HEK293 (cell line): ENCODE data around the gene GTPBP4.
"Not testable (repeated sequence)": the region's sequence is repeated elsewhere in the genome, so short reads cannot be mapped to it uniquely, and the experiment has no call there.

ENCODE experiments used
- CTCF ChIA-PET: fragments of 350-600 bp; formaldehyde crosslinking; extraction: SDS; loops from one replicate; lab custom pipeline; 2021; ENCODE audit warnings: antibody characterized with exemption; lab: Yijun Ruan, JAX
- POLR2A ChIA-PET: fragments of 300-600 bp; formaldehyde crosslinking; extraction: SDS; loops from one replicate; lab custom pipeline; 2020; ENCODE audit warnings: antibody characterized with exemption, inconsistent platforms; lab: Yijun Ruan, JAX
- H3K27ac ChIP-seq: fragments of 200-500 bp; sonication (Bioruptor generic); 2 replicates; pipeline ENCODE4 v1.5.1; 2014; ENCODE audit warnings: low read depth, low read length, control low read depth, inconsistent platforms; ENCODE audit errors: extremely low read depth
- H3K36me3 ChIP-seq, 2 experiments: fragments of 200-500 bp in 1 of 2; sonication (Bioruptor generic) in 1 of 2; 1 replicate in 1 of 2; 2 replicates in 1 of 2; pipeline ENCODE4 v1.5.1; 2014 to 2017; ENCODE audit warnings: inconsistent platforms in 2 of 2, low read length in 2 of 2; ENCODE audit not compliant: control insufficient read depth in 2 of 2, insufficient read depth in 1 of 2
- H3K4me1 ChIP-seq: fragments of 200-500 bp; sonication (Bioruptor generic); 2 replicates; pipeline ENCODE4 v1.5.1; 2014; ENCODE audit warnings: mild to moderate bottlenecking, low read length, inconsistent platforms; ENCODE audit not compliant: control insufficient read depth, insufficient read depth
- H3K4me3 ChIP-seq: 2 replicates; pipeline ENCODE4 v1.5.1; 2011; ENCODE audit warnings: low read depth, mild to moderate bottlenecking, control low read depth, low read length, moderate library complexity
- H3K9me3 ChIP-seq: fragments of 200-500 bp; sonication (Bioruptor generic); 2 replicates; pipeline ENCODE4 v1.5.1; 2014; ENCODE audit warnings: low read depth, low read length, inconsistent platforms; ENCODE audit not compliant: control insufficient read depth, insufficient read depth
- GLIS1 ChIP-seq: fragments of 450-650 bp; formaldehyde crosslinking; IDR thresholded peaks from 2 replicates; pipeline ENCODE4 v1.5.1; 2016; ENCODE audit warnings: missing biosample characterization, missing genetic modification characterization
- KLF10 ChIP-seq: fragments of 450-650 bp; IDR thresholded peaks from 2 replicates; pipeline ENCODE4 v1.5.1; 2018; ENCODE audit warnings: missing biosample characterization, mild to moderate bottlenecking, missing genetic modification characterization
- KLF16 ChIP-seq: fragments of 450-650 bp; formaldehyde crosslinking; IDR thresholded peaks from 2 replicates; pipeline ENCODE4 v1.5.1; 2017; ENCODE audit warnings: missing biosample characterization, missing genetic modification characterization
- REPIN1 ChIP-seq: fragments of 450-650 bp; formaldehyde crosslinking; IDR thresholded peaks from 2 replicates; pipeline ENCODE4 v1.5.1; 2017; ENCODE audit warnings: missing biosample characterization, missing genetic modification characterization, low read depth
- SP7 ChIP-seq: fragments of 450-650 bp; formaldehyde crosslinking; IDR thresholded peaks from 2 replicates; pipeline ENCODE4 v1.5.1; 2016; ENCODE audit warnings: missing biosample characterization, missing genetic modification characterization
- ZEB2 ChIP-seq: fragments of 450-650 bp; formaldehyde crosslinking; IDR thresholded peaks from 2 replicates; pipeline ENCODE4 v1.5.1; 2016; ENCODE audit warnings: missing biosample characterization, missing genetic modification characterization
- ZIC2 ChIP-seq: fragments of 450-650 bp; formaldehyde crosslinking; IDR thresholded peaks from 2 replicates; pipeline ENCODE4 v1.5.1; 2016; ENCODE audit warnings: missing biosample characterization, missing genetic modification characterization
- ZNF16 ChIP-seq: fragments of 450-650 bp; formaldehyde crosslinking; IDR thresholded peaks from 2 replicates; pipeline ENCODE4 v1.5.1; 2016; ENCODE audit warnings: low read depth, missing biosample characterization, missing genetic modification characterization
- ZNF174 ChIP-seq: fragments of 450-650 bp; formaldehyde crosslinking; IDR thresholded peaks from 2 replicates; pipeline ENCODE4 v1.5.0; 2017; ENCODE audit warnings: missing biosample characterization, mild to moderate bottlenecking, missing genetic modification characterization
- ZNF175 ChIP-seq: fragments of 450-650 bp; formaldehyde crosslinking; IDR thresholded peaks from 2 replicates; pipeline ENCODE4 v1.5.1; 2016; ENCODE audit warnings: missing biosample characterization, missing genetic modification characterization
- ZNF274 ChIP-seq, 2 experiments: fragments of 200-500 bp in 1 of 2; fragments of 450-650 bp in 1 of 2; sonication (Bioruptor generic) in 1 of 2; formaldehyde crosslinking in 1 of 2; IDR thresholded peaks; 2 replicates each; pipeline versions ENCODE4 v1.5.1 to v1.6.1; 2014 to 2016; ENCODE audit warnings: borderline replicate concordance in 1 of 2, inconsistent platforms in 1 of 2, low read length in 1 of 2, missing biosample characterization in 1 of 2, missing genetic modification characterization in 1 of 2
- ZNF350 ChIP-seq: fragments of 450-650 bp; formaldehyde crosslinking; IDR thresholded peaks from 2 replicates; pipeline ENCODE4 v1.5.0; 2017; ENCODE audit warnings: missing biosample characterization, mild to moderate bottlenecking, missing genetic modification characterization
- ZNF544 ChIP-seq: fragments of 450-650 bp; formaldehyde crosslinking; IDR thresholded peaks from 2 replicates; pipeline ENCODE4 v1.5.0; 2017; ENCODE audit warnings: missing biosample characterization, missing genetic modification characterization
- ZNF677 ChIP-seq: fragments of 450-650 bp; IDR thresholded peaks from 2 replicates; pipeline ENCODE4 v1.5.0; 2018; ENCODE audit warnings: missing biosample characterization, mild to moderate bottlenecking, missing genetic modification characterization, moderate library complexity
- TF ChIP-seq, protein P1 (sequence below): fragments of 450-650 bp; formaldehyde crosslinking; IDR thresholded peaks from 2 replicates; pipeline ENCODE4 v1.5.1; 2016; ENCODE audit warnings: missing biosample characterization, missing genetic modification characterization, borderline replicate concordance
- TF ChIP-seq, protein P2 (sequence below): fragments of 450-650 bp; formaldehyde crosslinking; optimal IDR thresholded peaks from 2 replicates; pipeline ENCODE3; 2016; ENCODE audit warnings: missing biosample characterization, mild to moderate bottlenecking, missing genetic modification characterization
- TF ChIP-seq, protein P3 (sequence below): fragments of 450-650 bp; formaldehyde crosslinking; IDR thresholded peaks from 2 replicates; pipeline ENCODE4 v1.5.1; 2016; ENCODE audit warnings: missing biosample characterization, missing genetic modification characterization
- TF ChIP-seq, protein P4 (sequence below): fragments of 450-650 bp; formaldehyde crosslinking; IDR thresholded peaks from 2 replicates; pipeline ENCODE4 v1.5.1; 2017; ENCODE audit warnings: missing biosample characterization, missing genetic modification characterization
- TF ChIP-seq, protein P5 (sequence below): fragments of 450-650 bp; formaldehyde crosslinking; IDR thresholded peaks from 2 replicates; pipeline ENCODE4 v1.5.1; 2016; ENCODE audit warnings: missing biosample characterization, missing genetic modification characterization

The GTPBP4 gene

DNA sequence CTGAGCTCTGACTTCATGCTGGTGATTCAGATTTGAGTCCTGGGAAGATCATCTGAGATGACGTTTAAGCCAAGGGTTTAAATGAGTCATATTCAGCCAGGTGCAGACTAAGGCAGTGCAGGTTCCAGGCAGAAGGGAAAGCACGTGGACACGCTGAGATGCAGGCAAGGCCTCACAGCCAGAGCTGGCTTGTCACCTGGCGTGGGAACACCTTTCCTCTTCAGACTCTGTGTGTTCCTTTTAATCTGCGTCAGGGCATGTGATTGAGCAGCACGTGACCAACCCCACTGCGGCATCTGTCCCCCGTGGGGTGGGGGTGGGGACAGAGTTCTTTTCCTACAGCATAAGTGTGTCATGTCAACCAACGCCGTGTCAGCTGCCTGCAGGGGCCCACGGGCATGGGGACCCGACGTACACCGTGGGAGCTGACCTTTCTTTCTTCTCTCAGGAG is 48.1 kb downstream of the GTPBP4 start:
- ChIA-PET POLR2A (interaction anchor here (0.8 kb wide), 1 partner anchor 34 kb away, joined by 3 read pairs; no protein-coding TSS in a partner anchor), CTCF (no interaction called here)
- no peak overlapping the region for H3K4me3 ChIP-seq
- no peak for TF ChIP-seq ZNF174 (tag by site-specific recombination)
- TF ChIP-seq ZNF16 (tag by site-specific recombination): no peak
- TF ChIP-seq KLF16: no peak
- TF ChIP-seq, all 188 proteins: peak for 0
- Histone ChIP-seq H3K36me3 (peaks cover 18 to 41% of the 10 kb centered on the region in 2 experiments; a peak in 2 of 3 replicates), H3K27ac (no peak overlapping the region), H3K9me3 (no peaks in the 10 kb centered on the region), H3K4me1 (no peaks in the 10 kb centered on the region)

DNA sequence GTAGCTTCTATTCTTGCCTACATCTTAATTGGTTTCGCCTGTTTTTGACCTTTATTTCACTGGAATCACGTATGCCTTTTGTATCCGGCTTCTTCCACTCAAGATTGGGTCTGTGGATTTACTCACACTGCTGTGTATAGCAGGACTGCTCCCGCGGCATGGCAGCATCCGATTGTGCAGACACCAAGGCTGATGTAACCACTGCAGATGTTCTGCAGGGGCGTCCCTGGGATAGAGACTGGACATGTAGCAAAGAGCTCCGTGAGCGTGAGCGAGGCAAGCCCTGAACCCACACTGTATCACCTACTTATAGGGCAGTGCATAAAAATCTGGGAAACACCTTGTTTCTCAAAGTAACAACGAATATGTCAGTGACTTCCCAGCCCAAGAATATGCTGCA is 48.9 kb downstream of the GTPBP4 start:
- Histone ChIP-seq H3K27ac (no peak overlapping the region), H3K36me3 (peaks cover 25 to 46% of the 10 kb centered on the region in 2 experiments), H3K9me3 (no peaks in the 10 kb centered on the region), H3K4me3 (no peak overlapping the region), H3K4me1 (no peaks in the 10 kb centered on the region)
- no peak for TF ChIP-seq ZEB2 (tag by site-specific recombination)
- TF ChIP-seq REPIN1 (tag by site-specific recombination): no peak
- TF ChIP-seq, protein P1, sequence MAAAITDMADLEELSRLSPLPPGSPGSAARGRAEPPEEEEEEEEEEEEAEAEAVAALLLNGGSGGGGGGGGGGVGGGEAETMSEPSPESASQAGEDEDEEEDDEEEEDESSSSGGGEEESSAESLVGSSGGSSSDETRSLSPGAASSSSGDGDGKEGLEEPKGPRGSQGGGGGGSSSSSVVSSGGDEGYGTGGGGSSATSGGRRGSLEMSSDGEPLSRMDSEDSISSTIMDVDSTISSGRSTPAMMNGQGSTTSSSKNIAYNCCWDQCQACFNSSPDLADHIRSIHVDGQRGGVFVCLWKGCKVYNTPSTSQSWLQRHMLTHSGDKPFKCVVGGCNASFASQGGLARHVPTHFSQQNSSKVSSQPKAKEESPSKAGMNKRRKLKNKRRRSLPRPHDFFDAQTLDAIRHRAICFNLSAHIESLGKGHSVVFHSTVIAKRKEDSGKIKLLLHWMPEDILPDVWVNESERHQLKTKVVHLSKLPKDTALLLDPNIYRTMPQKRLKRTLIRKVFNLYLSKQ (tag by site-specific recombination): no peak
- no peak for TF ChIP-seq ZNF274 (IDR thresholded peaks at IDR 0.05; ENCODE audit: low read length)
- TF ChIP-seq ZNF274 (tag by site-specific recombination; IDR thresholded peaks at IDR 0.05; ENCODE audit: borderline replicate concordance): no peak
- no peak for TF ChIP-seq ZNF350
- CTCF ChIA-PET: no interaction called here
- POLR2A ChIA-PET: no interaction called here

DNA sequence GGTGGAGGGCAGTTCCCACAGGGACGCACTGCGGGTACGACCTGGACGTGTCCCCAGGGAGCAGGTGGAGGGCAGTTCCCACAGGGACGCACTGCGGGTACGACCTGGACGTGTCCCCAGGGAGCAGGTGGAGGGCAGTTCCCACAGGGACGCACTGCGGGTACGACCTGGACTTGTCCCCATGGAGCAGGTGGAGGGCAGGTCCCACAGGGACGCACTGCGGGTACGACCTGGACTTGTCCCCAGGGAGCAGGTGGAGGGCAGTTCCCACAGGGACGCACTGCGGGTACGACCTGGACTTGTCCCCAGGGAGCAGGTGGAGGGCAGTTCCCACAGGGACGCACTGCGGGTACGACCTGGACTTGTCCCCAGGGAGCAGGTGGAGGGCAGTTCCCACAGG is 50.5 kb downstream of the GTPBP4 start:
- POLR2A ChIA-PET, CTCF ChIA-PET: not testable (repeated sequence)

DNA sequence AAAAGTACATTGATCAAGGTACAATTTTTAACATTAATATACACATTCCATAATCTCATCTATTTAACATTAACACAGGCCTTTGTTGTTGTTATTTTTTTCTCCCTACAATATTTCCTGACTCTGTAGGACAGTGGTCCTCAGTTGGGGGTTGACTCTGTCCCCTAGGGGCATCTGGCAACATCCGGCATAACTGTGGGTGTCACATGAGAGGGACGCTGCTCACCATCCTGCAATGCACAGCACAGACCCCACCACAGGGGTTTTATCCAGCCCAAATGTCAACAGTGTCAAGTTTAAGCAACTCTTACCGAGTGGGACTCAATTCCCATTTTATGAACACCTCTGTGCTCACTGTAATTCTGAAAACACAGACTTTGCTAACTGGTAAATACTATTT is 51.9 kb downstream of the GTPBP4 start:
- no peaks in the 10 kb centered on the region for H3K9me3 ChIP-seq
- TF ChIP-seq SP7 (tag by site-specific recombination) (no peak), KLF10 (no peak), ZNF175 (tag by site-specific recombination) (no peak), ZIC2 (tag by site-specific recombination) (peak; percentile 77), GLIS1 (tag by site-specific recombination) (peak; percentile 35; the same call in 1 of the 2 replicates), ZNF677 (tag by site-specific recombination) (no peak), ZNF544 (tag by site-specific recombination) (no peak)
- TF ChIP-seq, protein P2, sequence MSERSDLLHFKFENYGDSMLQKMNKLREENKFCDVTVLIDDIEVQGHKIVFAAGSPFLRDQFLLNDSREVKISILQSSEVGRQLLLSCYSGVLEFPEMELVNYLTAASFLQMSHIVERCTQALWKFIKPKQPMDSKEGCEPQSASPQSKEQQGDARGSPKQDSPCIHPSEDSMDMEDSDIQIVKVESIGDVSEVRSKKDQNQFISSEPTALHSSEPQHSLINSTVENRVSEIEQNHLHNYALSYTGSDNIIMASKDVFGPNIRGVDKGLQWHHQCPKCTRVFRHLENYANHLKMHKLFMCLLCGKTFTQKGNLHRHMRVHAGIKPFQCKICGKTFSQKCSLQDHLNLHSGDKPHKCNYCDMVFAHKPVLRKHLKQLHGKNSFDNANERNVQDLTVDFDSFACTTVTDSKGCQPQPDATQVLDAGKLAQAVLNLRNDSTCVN (tag by site-specific recombination): no peak
- TF ChIP-seq, protein P3, sequence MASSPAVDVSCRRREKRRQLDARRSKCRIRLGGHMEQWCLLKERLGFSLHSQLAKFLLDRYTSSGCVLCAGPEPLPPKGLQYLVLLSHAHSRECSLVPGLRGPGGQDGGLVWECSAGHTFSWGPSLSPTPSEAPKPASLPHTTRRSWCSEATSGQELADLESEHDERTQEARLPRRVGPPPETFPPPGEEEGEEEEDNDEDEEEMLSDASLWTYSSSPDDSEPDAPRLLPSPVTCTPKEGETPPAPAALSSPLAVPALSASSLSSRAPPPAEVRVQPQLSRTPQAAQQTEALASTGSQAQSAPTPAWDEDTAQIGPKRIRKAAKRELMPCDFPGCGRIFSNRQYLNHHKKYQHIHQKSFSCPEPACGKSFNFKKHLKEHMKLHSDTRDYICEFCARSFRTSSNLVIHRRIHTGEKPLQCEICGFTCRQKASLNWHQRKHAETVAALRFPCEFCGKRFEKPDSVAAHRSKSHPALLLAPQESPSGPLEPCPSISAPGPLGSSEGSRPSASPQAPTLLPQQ (tag by site-specific recombination): no peak
- TF ChIP-seq, protein P4, sequence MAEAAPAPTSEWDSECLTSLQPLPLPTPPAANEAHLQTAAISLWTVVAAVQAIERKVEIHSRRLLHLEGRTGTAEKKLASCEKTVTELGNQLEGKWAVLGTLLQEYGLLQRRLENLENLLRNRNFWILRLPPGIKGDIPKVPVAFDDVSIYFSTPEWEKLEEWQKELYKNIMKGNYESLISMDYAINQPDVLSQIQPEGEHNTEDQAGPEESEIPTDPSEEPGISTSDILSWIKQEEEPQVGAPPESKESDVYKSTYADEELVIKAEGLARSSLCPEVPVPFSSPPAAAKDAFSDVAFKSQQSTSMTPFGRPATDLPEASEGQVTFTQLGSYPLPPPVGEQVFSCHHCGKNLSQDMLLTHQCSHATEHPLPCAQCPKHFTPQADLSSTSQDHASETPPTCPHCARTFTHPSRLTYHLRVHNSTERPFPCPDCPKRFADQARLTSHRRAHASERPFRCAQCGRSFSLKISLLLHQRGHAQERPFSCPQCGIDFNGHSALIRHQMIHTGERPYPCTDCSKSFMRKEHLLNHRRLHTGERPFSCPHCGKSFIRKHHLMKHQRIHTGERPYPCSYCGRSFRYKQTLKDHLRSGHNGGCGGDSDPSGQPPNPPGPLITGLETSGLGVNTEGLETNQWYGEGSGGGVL (tag by site-specific recombination): no peak
- TF ChIP-seq, protein P5, sequence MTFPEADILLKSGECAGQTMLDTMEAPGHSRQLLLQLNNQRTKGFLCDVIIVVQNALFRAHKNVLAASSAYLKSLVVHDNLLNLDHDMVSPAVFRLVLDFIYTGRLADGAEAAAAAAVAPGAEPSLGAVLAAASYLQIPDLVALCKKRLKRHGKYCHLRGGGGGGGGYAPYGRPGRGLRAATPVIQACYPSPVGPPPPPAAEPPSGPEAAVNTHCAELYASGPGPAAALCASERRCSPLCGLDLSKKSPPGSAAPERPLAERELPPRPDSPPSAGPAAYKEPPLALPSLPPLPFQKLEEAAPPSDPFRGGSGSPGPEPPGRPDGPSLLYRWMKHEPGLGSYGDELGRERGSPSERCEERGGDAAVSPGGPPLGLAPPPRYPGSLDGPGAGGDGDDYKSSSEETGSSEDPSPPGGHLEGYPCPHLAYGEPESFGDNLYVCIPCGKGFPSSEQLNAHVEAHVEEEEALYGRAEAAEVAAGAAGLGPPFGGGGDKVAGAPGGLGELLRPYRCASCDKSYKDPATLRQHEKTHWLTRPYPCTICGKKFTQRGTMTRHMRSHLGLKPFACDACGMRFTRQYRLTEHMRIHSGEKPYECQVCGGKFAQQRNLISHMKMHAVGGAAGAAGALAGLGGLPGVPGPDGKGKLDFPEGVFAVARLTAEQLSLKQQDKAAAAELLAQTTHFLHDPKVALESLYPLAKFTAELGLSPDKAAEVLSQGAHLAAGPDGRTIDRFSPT: no peak
- peaks cover 38 to 64% of the 10 kb centered on the region in 2 experiments for H3K36me3 ChIP-seq
- H3K27ac ChIP-seq: no peak overlapping the region
- CTCF ChIA-PET: no interaction called here
- POLR2A ChIA-PET: no interaction called here
- no peak overlapping the region for H3K4me3 ChIP-seq
- no peaks in the 10 kb centered on the region for H3K4me1 ChIP-seq

More for the DNA sequence above, 50.5 kb downstream of the GTPBP4 start:
- not testable (repeated sequence) for H3K4me3 ChIP-seq, H3K4me1 ChIP-seq, H3K27ac ChIP-seq, H3K9me3 ChIP-seq
- H3K36me3 ChIP-seq: peaks cover 38 to 61% of the 10 kb centered on the region in 2 experiments
